Effector memory CD8-positive, alpha-beta T cell (primary cell): Measurements from ENCODE around the gene LRRC27.
A peak's percentile ranks its signal among the peaks of the same experiment; 100 is the strongest.
"Not testable (repeated sequence)": the region's sequence is repeated elsewhere in the genome, so short reads cannot be mapped to it uniquely, and the experiment has no call there.

Experiments
- ATAC-seq: fragments of 150-1000 bp; cut with Tn5 transposase; replicated peaks from 2 replicates; pipeline ENCODE4 v1.10.0; 2021; ENCODE audit warnings: mild to moderate bottlenecking, moderate library complexity
- DNase-seq, 3 experiments: peaks; one replicate each; pipeline ENCODE4 v3.0.0; 2021
- H3K27ac Mint-ChIP-seq, 2 donors: one replicate each; pipeline ENCODE4 v1.8.0; 2022; ENCODE audit warnings: mild to moderate bottlenecking in 2 of 2, mixed read lengths in 2 of 2, moderate library complexity in 2 of 2
- H3K27me3 Mint-ChIP-seq, 2 donors: one replicate each; pipeline ENCODE4 v1.8.0; 2022; ENCODE audit warnings: mixed read lengths in 2 of 2
- H3K36me3 Mint-ChIP-seq: one replicate; pipeline ENCODE4 v1.8.0; 2022; ENCODE audit warnings: mild to moderate bottlenecking, moderate library complexity, mixed read lengths; ENCODE audit not compliant: insufficient read depth
- H3K4me1 Mint-ChIP-seq, 2 donors: one replicate each; pipeline ENCODE4 v1.8.0; 2022; ENCODE audit warnings: low read depth in 2 of 2, mixed read lengths in 2 of 2
- H3K4me3 Mint-ChIP-seq, 2 donors: one replicate each; pipeline ENCODE4 v1.8.0; 2022; ENCODE audit warnings: mild to moderate bottlenecking in 2 of 2, mixed read lengths in 2 of 2, moderate library complexity in 2 of 2
- H3K9me3 Mint-ChIP-seq, 2 donors: one replicate each; pipeline ENCODE4 v1.8.0; 2022; ENCODE audit warnings: mixed read lengths in 2 of 2

Gene LRRC27

GRCh38 chr10:132316133-132316532, 15.9 kb upstream of the LRRC27 start:
- H3K36me3 Mint-ChIP-seq: no peaks in the 10 kb centered on the region
- H3K27me3 Mint-ChIP-seq: peaks cover 0 to 6% of the 10 kb centered on the region in 2 donors
- H3K4me3 Mint-ChIP-seq: no peak overlapping the region
- peaks cover 0 to 3% of the 10 kb centered on the region in 2 donors for H3K4me1 Mint-ChIP-seq
- no peak for DNase-seq
- H3K9me3 Mint-ChIP-seq: no peaks in the 10 kb centered on the region
- H3K27ac Mint-ChIP-seq: peak overlapping the region in 1 of 2 donors; percentile 36
- no peak for ATAC-seq

- not testable (repeated sequence) for ATAC-seq, H3K4me3 Mint-ChIP-seq, H3K4me1 Mint-ChIP-seq, H3K36me3 Mint-ChIP-seq, H3K27me3 Mint-ChIP-seq, DNase-seq, H3K9me3 Mint-ChIP-seq
- H3K27ac Mint-ChIP-seq: peak overlapping the region in 1 of 2 donors; percentile 69
Observed at GRCh38 chr10:132317477-132317876, 14.5 kb upstream of the LRRC27 start.

GRCh38 chr10:132319853-132320653, 11.9 kb upstream of the LRRC27 start:
- no peaks in the 10 kb centered on the region for H3K27me3 Mint-ChIP-seq
- no peak overlapping the region for H3K4me3 Mint-ChIP-seq
- H3K27ac Mint-ChIP-seq: no peak overlapping the region
- H3K36me3 Mint-ChIP-seq: no peaks in the 10 kb centered on the region
- peak; percentile 22 for ATAC-seq
- H3K4me1 Mint-ChIP-seq: peaks cover 0 to 9% of the 10 kb centered on the region in 2 donors
- H3K9me3 Mint-ChIP-seq: no peaks in the 10 kb centered on the region
- no peak for DNase-seq

- no peaks in the 10 kb centered on the region for H3K9me3 Mint-ChIP-seq
- H3K4me3 Mint-ChIP-seq: no peak overlapping the region
Observed at GRCh38 chr10:132320654-132321469, 11.1 kb upstream of the LRRC27 start.

GRCh38 chr10:132321726-132322125, 10.3 kb upstream of the LRRC27 start:
- Mint-ChIP-seq H3K4me3 (no peak overlapping the region), H3K4me1 (peaks cover 0 to 10% of the 10 kb centered on the region in 2 donors), H3K9me3 (no peaks in the 10 kb centered on the region), H3K27me3 (no peaks in the 10 kb centered on the region), H3K27ac (no peak overlapping the region), H3K36me3 (no peaks in the 10 kb centered on the region)
- DNase-seq (no peak), ATAC-seq (no peak)

More at GRCh38 chr10:132320654-132321469, 11.1 kb upstream of the LRRC27 start:
- DNase-seq: no peak
- Mint-ChIP-seq H3K27me3 (no peaks in the 10 kb centered on the region), H3K36me3 (no peaks in the 10 kb centered on the region), H3K4me1 (peaks cover 0 to 10% of the 10 kb centered on the region in 2 donors), H3K27ac (no peak overlapping the region)
- no peak for ATAC-seq

GRCh38 chr10:132322586-132323048, 9.4 kb upstream of the LRRC27 start:
- H3K4me3 Mint-ChIP-seq: no peak overlapping the region
- DNase-seq (no peak), ATAC-seq (no peak)
- H3K4me1 Mint-ChIP-seq: peaks cover 5 to 10% of the 10 kb centered on the region in 2 donors
- H3K9me3 Mint-ChIP-seq: no peaks in the 10 kb centered on the region
- H3K27ac Mint-ChIP-seq: no peak overlapping the region
- H3K27me3 Mint-ChIP-seq: no peaks in the 10 kb centered on the region
- peaks cover 6% of the 10 kb centered on the region for H3K36me3 Mint-ChIP-seq

GRCh38 chr10:132324186-132324585, 7.8 kb upstream of the LRRC27 start:
- no peak for DNase-seq
- H3K36me3 Mint-ChIP-seq: peaks cover 10% of the 10 kb centered on the region
- no peaks in the 10 kb centered on the region for H3K9me3 Mint-ChIP-seq
- peaks cover 17 to 18% of the 10 kb centered on the region in 2 donors for H3K4me1 Mint-ChIP-seq
- no peak overlapping the region for H3K4me3 Mint-ChIP-seq
- H3K27ac Mint-ChIP-seq: peak overlapping the region in 1 of 2 donors; percentile 2
- H3K27me3 Mint-ChIP-seq: no peaks in the 10 kb centered on the region
- ATAC-seq: no peak

GRCh38 chr10:132326344-132326889, 5.6 kb upstream of the LRRC27 start:
- H3K27ac Mint-ChIP-seq: peak overlapping the region in 1 of 2 donors; percentile 81
- no peak for DNase-seq

GRCh38 chr10:132326925-132327324, 5.1 kb upstream of the LRRC27 start:
- H3K36me3 Mint-ChIP-seq: peaks cover 24% of the 10 kb centered on the region
- no peaks in the 10 kb centered on the region for H3K9me3 Mint-ChIP-seq
- peaks cover 30 to 39% of the 10 kb centered on the region in 2 donors for H3K4me1 Mint-ChIP-seq
- DNase-seq (no peak), ATAC-seq (no peak)
- H3K4me3 Mint-ChIP-seq: no peak overlapping the region
- H3K27me3 Mint-ChIP-seq: no peaks in the 10 kb centered on the region
- peak overlapping the region; percentile 77 to 81 for H3K27ac Mint-ChIP-seq

More at GRCh38 chr10:132326344-132326889, 5.6 kb upstream of the LRRC27 start:
- no peak for ATAC-seq
- Mint-ChIP-seq H3K9me3 (no peaks in the 10 kb centered on the region), H3K4me1 (peaks cover 30 to 34% of the 10 kb centered on the region in 2 donors), H3K4me3 (no peak overlapping the region), H3K27me3 (no peaks in the 10 kb centered on the region), H3K36me3 (peaks cover 19% of the 10 kb centered on the region)

GRCh38 chr10:132328106-132328505, 3.9 kb upstream of the LRRC27 start:
- Mint-ChIP-seq H3K36me3 (peaks cover 34% of the 10 kb centered on the region), H3K27ac (peak overlapping the region; percentile 77 to 88), H3K4me1 (peaks cover 35 to 47% of the 10 kb centered on the region in 2 donors), H3K9me3 (no peaks in the 10 kb centered on the region), H3K4me3 (peak overlapping the region in 1 of 2 donors; percentile 13), H3K27me3 (no peaks in the 10 kb centered on the region)
- ATAC-seq (no peak), DNase-seq (no peak)

GRCh38 chr10:132328738-132329137, 3.3 kb upstream of the LRRC27 start:
- H3K4me1 Mint-ChIP-seq: peaks cover 36 to 51% of the 10 kb centered on the region in 2 donors
- peaks cover 39% of the 10 kb centered on the region for H3K36me3 Mint-ChIP-seq
- H3K27ac Mint-ChIP-seq: peak overlapping the region; percentile 88 to 89
- ATAC-seq (no peak), DNase-seq (no peak)
- peak overlapping the region; percentile 89 to 92 for H3K4me3 Mint-ChIP-seq
- no peaks in the 10 kb centered on the region for H3K27me3 Mint-ChIP-seq
- H3K9me3 Mint-ChIP-seq: no peaks in the 10 kb centered on the region

GRCh38 chr10:132329565-132330485, 2.2 kb upstream of the LRRC27 start:
- H3K4me3 Mint-ChIP-seq: peak overlapping the region; percentile 89 to 92
- peak overlapping the region; percentile 88 to 89 for H3K27ac Mint-ChIP-seq
- H3K27me3 Mint-ChIP-seq: no peaks in the 10 kb centered on the region
- H3K4me1 Mint-ChIP-seq: peaks cover 33 to 51% of the 10 kb centered on the region in 2 donors
- ATAC-seq (no peak), DNase-seq (no peak)
- H3K9me3 Mint-ChIP-seq: no peaks in the 10 kb centered on the region
- H3K36me3 Mint-ChIP-seq: peaks cover 39% of the 10 kb centered on the region
